ENCODE data around the gene RXRA.

RXRA gene

GRCh38 chr9:134427153-134427782, 101.0 kb downstream of the RXRA start:
- Histone ChIP-seq H3K9ac (ENCODE audit: low read length) (no peak overlapping the region), H3K36me3 (ENCODE audit: insufficient read depth, low read length) (no peaks in the 10 kb centered on the region), H3K4me1 (ENCODE audit: insufficient read depth, low read length, severe bottlenecking) (no peaks in the 10 kb centered on the region), H3K9me2 (ENCODE audit: low read depth, low read length) (no peaks in the 10 kb centered on the region), H2AFZ (ENCODE audit: low read length) (no peak overlapping the region), H3K4me2 (ENCODE audit: low read length) (no peak overlapping the region), H3K9me3 (ENCODE audit: low read length) (no peaks in the 10 kb centered on the region), H3F3A (ENCODE audit: insufficient read depth, low read length) (no peaks in the 10 kb centered on the region), H4K20me1 (ENCODE audit: insufficient read depth, low read length) (no peaks in the 10 kb centered on the region), H3K79me2 (ENCODE audit: insufficient read depth, low read length) (no peaks in the 10 kb centered on the region), H3K27ac (ENCODE audit: low read depth, low read length, poor library complexity, severe bottlenecking) (no peak overlapping the region), H3K4me3 (ENCODE audit: low read depth, low read length, poor library complexity, severe bottlenecking) (no peak overlapping the region), H3K27me3 (ENCODE audit: insufficient read depth, low read length) (peaks cover 5% of the 10 kb centered on the region; the same call in 1 of the 2 replicates)
- TF ChIP-seq EZH2 (IDR thresholded peaks at IDR 0.05; ENCODE audit: borderline replicate concordance, low read length) (no peak), CTCF (IDR thresholded peaks at IDR 0.05; ENCODE audit: low read length) (no peak)

- no peak overlapping the region for H2AFZ ChIP-seq (ENCODE audit: low read length)
- no peak overlapping the region for H3K4me3 ChIP-seq (ENCODE audit: low read depth, low read length, poor library complexity, severe bottlenecking)
- H3K27ac ChIP-seq (ENCODE audit: low read depth, low read length, poor library complexity, severe bottlenecking): no peak overlapping the region
- H3K9ac ChIP-seq (ENCODE audit: low read length): no peak overlapping the region
- no peaks in the 10 kb centered on the region for H3K9me2 ChIP-seq (ENCODE audit: low read depth, low read length)
- H3K36me3 ChIP-seq (ENCODE audit: insufficient read depth, low read length): no peaks in the 10 kb centered on the region
- H3K79me2 ChIP-seq (ENCODE audit: insufficient read depth, low read length): no peaks in the 10 kb centered on the region
- no peak overlapping the region for H3K4me2 ChIP-seq (ENCODE audit: low read length)
- no peaks in the 10 kb centered on the region for H3K9me3 ChIP-seq (ENCODE audit: low read length)
- peaks cover 5% of the 10 kb centered on the region; the same call in 1 of the 2 replicates for H3K27me3 ChIP-seq (ENCODE audit: insufficient read depth, low read length)
- H4K20me1 ChIP-seq (ENCODE audit: insufficient read depth, low read length): no peaks in the 10 kb centered on the region
- no peaks in the 10 kb centered on the region for H3F3A ChIP-seq (ENCODE audit: insufficient read depth, low read length)
- no peaks in the 10 kb centered on the region for H3K4me1 ChIP-seq (ENCODE audit: insufficient read depth, low read length, severe bottlenecking)
- TF ChIP-seq EZH2 (IDR thresholded peaks at IDR 0.05; ENCODE audit: borderline replicate concordance, low read length) (no peak), CTCF (IDR thresholded peaks at IDR 0.05; ENCODE audit: low read length) (no peak)
These were observed 102.3 kb downstream of the RXRA start for GRCh38 chr9:134428559-134428958.

- TF ChIP-seq EZH2 (IDR thresholded peaks at IDR 0.05; ENCODE audit: borderline replicate concordance, low read length) (no peak), CTCF (IDR thresholded peaks at IDR 0.05; ENCODE audit: low read length) (no peak)
- peaks cover 5% of the 10 kb centered on the region; the same call in 1 of the 2 replicates for H3K27me3 ChIP-seq (ENCODE audit: insufficient read depth, low read length)
- no peaks in the 10 kb centered on the region for H3K9me3 ChIP-seq (ENCODE audit: low read length)
- H4K20me1 ChIP-seq (ENCODE audit: insufficient read depth, low read length): no peaks in the 10 kb centered on the region
- no peaks in the 10 kb centered on the region for H3K36me3 ChIP-seq (ENCODE audit: insufficient read depth, low read length)
- H2AFZ ChIP-seq (ENCODE audit: low read length): no peak overlapping the region
- no peak overlapping the region for H3K4me2 ChIP-seq (ENCODE audit: low read length)
- no peak overlapping the region for H3K9ac ChIP-seq (ENCODE audit: low read length)
- no peaks in the 10 kb centered on the region for H3K79me2 ChIP-seq (ENCODE audit: insufficient read depth, low read length)
- no peaks in the 10 kb centered on the region for H3K4me1 ChIP-seq (ENCODE audit: insufficient read depth, low read length, severe bottlenecking)
- H3K27ac ChIP-seq (ENCODE audit: low read depth, low read length, poor library complexity, severe bottlenecking): no peak overlapping the region
- H3K4me3 ChIP-seq (ENCODE audit: low read depth, low read length, poor library complexity, severe bottlenecking): no peak overlapping the region
- no peaks in the 10 kb centered on the region for H3F3A ChIP-seq (ENCODE audit: insufficient read depth, low read length)
- H3K9me2 ChIP-seq (ENCODE audit: low read depth, low read length): no peaks in the 10 kb centered on the region
These were observed 102.8 kb downstream of the RXRA start for GRCh38 chr9:134429007-134429406.
